ENCODE results near the gene SBDS. TPM values are rescaled to one million over a fixed set of nuclear protein-coding genes. Genes with fewer than 3 reads are reported as not detected.
"Not testable (repeated sequence)": the region's sequence is repeated elsewhere in the genome, so short reads cannot be mapped to it uniquely, and the experiment has no call there.

Gene SBDS
- total RNA-seq, 1 donor from 2014 or later, result 109 TPM

GRCh38 chr7:67022511-67022910 is 27.1 kb upstream of the SBDS start:
- DNase-seq (ENCODE audit: low read depth), result no peak
- peaks cover 2% of the 10 kb centered on the region for H3K36me3 ChIP-seq (ENCODE audit: control insufficient read depth, insufficient read depth, low read length)
- no peak overlapping the region for H3K4me3 ChIP-seq (ENCODE audit: low read depth, low read length)
- no peaks in the 10 kb centered on the region for H3K27me3 ChIP-seq (ENCODE audit: control insufficient read depth, insufficient read depth, low read length)
- no peak for TF ChIP-seq CTCF (IDR thresholded peaks at IDR 0.05; ENCODE audit: insufficient read depth, low read length, poor library complexity, severe bottlenecking)

- peaks cover 2% of the 10 kb centered on the region for H3K36me3 ChIP-seq (ENCODE audit: control insufficient read depth, insufficient read depth, low read length)
- DNase-seq (ENCODE audit: low read depth), result no peak
- no peak overlapping the region for H3K4me3 ChIP-seq (ENCODE audit: low read depth, low read length)
- no peak for TF ChIP-seq CTCF (IDR thresholded peaks at IDR 0.05; ENCODE audit: insufficient read depth, low read length, poor library complexity, severe bottlenecking)
- no peaks in the 10 kb centered on the region for H3K27me3 ChIP-seq (ENCODE audit: control insufficient read depth, insufficient read depth, low read length)
Observed at GRCh38 chr7:67021260-67021659, 25.9 kb upstream of the SBDS start.

- TF ChIP-seq CTCF (IDR thresholded peaks at IDR 0.05; ENCODE audit: insufficient read depth, low read length, poor library complexity, severe bottlenecking), result no peak
- peaks cover 2% of the 10 kb centered on the region for H3K36me3 ChIP-seq (ENCODE audit: control insufficient read depth, insufficient read depth, low read length)
- DNase-seq (ENCODE audit: low read depth), result no peak
Observed at GRCh38 chr7:67019562-67020390, 24.4 kb upstream of the SBDS start.

GRCh38 chr7:67018940-67019339 is 23.6 kb upstream of the SBDS start:
- no peak for TF ChIP-seq CTCF (IDR thresholded peaks at IDR 0.05; ENCODE audit: insufficient read depth, low read length, poor library complexity, severe bottlenecking)
- Histone ChIP-seq H3K36me3 (ENCODE audit: control insufficient read depth, insufficient read depth, low read length) (peaks cover 2% of the 10 kb centered on the region), H3K4me3 (ENCODE audit: low read depth, low read length) (no peak overlapping the region), H3K27me3 (ENCODE audit: control insufficient read depth, insufficient read depth, low read length) (no peaks in the 10 kb centered on the region)
- DNase-seq (ENCODE audit: low read depth), result no peak

More at GRCh38 chr7:67019562-67020390, 24.4 kb upstream of the SBDS start:
- Histone ChIP-seq H3K27me3 (ENCODE audit: control insufficient read depth, insufficient read depth, low read length) (no peaks in the 10 kb centered on the region), H3K4me3 (ENCODE audit: low read depth, low read length) (no peak overlapping the region)

GRCh38 chr7:67017971-67018370 is 22.6 kb upstream of the SBDS start:
- not testable (repeated sequence) for H3K36me3 ChIP-seq (ENCODE audit: control insufficient read depth, insufficient read depth, low read length); DNase-seq (ENCODE audit: low read depth); H3K27me3 ChIP-seq (ENCODE audit: control insufficient read depth, insufficient read depth, low read length); H3K4me3 ChIP-seq (ENCODE audit: low read depth, low read length)

GRCh38 chr7:67014076-67014622 is 18.8 kb upstream of the SBDS start:
- not testable (repeated sequence) for DNase-seq (ENCODE audit: low read depth); H3K27me3 ChIP-seq (ENCODE audit: control insufficient read depth, insufficient read depth, low read length); H3K4me3 ChIP-seq (ENCODE audit: low read depth, low read length); H3K36me3 ChIP-seq (ENCODE audit: control insufficient read depth, insufficient read depth, low read length)

- H3K27me3 ChIP-seq (ENCODE audit: control insufficient read depth, insufficient read depth, low read length); H3K4me3 ChIP-seq (ENCODE audit: low read depth, low read length); DNase-seq (ENCODE audit: low read depth); H3K36me3 ChIP-seq (ENCODE audit: control insufficient read depth, insufficient read depth, low read length): not testable (repeated sequence)
Observed at GRCh38 chr7:67009677-67010076, 14.3 kb upstream of the SBDS start.

Data from kidney epithelial cell (primary cell).